ENCODE data around the gene CTAGE1. TPM values are rescaled to one million over a fixed set of nuclear protein-coding genes. Genes with fewer than 3 reads are reported as not detected.
A peak's percentile ranks its signal among the peaks of the same experiment; 100 is the strongest.
"Not testable (repeated sequence)": the region's sequence is repeated elsewhere in the genome, so short reads cannot be mapped to it uniquely, and the experiment has no call there.

Gene CTAGE1
- total and polyA plus RNA-seq, 2 experiments from 2014 or later = 0.47 TPM; not detected in 1

GRCh38 chr18:22398464-22398863, 19.3 kb downstream of the CTAGE1 start:
- Histone ChIP-seq H3K27me3 (no peaks in the 10 kb centered on the region), H3K4me1 (ENCODE audit: insufficient read depth) (no peaks in the 10 kb centered on the region), H3K4me2 (no peak overlapping the region), H3K36me3 (replicated peaks; ENCODE audit: insufficient read depth, low read depth) (no peaks in the 10 kb centered on the region), H3K9me2 (replicated peaks; ENCODE audit: insufficient read depth) (no peaks in the 10 kb centered on the region), H4K20me1 (ENCODE audit: insufficient read depth, poor library complexity, severe bottlenecking) (no peaks in the 10 kb centered on the region), H3K9me3 (ENCODE audit: low read depth) (no peaks in the 10 kb centered on the region), H3K79me2 (no peaks in the 10 kb centered on the region), H2AFZ (no peak overlapping the region), H3K4me3 (no peak overlapping the region), H3K27ac (no peak overlapping the region)
- 71% methylated on average over 4 of the region's 4 CpGs for WGBS (ENCODE audit: low lambda C conversion rate, missing lambda C conversion rate)
- DNase-seq (ENCODE audit: low spot score) = no peak
- TF ChIP-seq, protein P1, sequence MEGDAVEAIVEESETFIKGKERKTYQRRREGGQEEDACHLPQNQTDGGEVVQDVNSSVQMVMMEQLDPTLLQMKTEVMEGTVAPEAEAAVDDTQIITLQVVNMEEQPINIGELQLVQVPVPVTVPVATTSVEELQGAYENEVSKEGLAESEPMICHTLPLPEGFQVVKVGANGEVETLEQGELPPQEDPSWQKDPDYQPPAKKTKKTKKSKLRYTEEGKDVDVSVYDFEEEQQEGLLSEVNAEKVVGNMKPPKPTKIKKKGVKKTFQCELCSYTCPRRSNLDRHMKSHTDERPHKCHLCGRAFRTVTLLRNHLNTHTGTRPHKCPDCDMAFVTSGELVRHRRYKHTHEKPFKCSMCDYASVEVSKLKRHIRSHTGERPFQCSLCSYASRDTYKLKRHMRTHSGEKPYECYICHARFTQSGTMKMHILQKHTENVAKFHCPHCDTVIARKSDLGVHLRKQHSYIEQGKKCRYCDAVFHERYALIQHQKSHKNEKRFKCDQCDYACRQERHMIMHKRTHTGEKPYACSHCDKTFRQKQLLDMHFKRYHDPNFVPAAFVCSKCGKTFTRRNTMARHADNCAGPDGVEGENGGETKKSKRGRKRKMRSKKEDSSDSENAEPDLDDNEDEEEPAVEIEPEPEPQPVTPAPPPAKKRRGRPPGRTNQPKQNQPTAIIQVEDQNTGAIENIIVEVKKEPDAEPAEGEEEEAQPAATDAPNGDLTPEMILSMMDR (IDR thresholded peaks at IDR 0.05; ENCODE audit: poor library complexity) = no peak
- TF ChIP-seq EZH2 (IDR thresholded peaks at IDR 0.05; ENCODE audit: borderline replicate concordance) = no peak
- no peak for TF ChIP-seq EZH2phosphoT487 (IDR thresholded peaks at IDR 0.05; ENCODE audit: low read depth, severe bottlenecking, unreplicated experiment)

DNA sequence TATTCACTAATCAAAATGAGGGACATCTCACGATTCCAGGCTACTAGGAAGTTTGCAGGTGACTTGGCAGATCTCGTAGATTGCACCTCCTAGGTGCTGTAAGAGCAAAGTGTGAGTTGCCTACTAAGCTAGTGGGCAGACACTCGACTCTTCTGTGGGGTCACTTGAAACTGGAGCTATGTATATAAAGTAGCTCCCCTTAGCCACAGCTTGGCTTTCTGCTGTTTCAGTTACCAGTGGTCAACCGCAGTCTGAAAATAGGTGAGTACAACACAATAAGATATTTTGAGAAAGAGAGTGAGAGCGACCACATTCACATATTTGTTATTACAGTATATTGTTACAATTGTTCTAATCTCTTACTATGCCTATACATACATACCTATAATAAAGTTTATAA, 23.3 kb downstream of the CTAGE1 start:
- Histone ChIP-seq H3K9me2 (replicated peaks; ENCODE audit: insufficient read depth) (no peaks in the 10 kb centered on the region), H3K36me3 (replicated peaks; ENCODE audit: insufficient read depth, low read depth) (no peaks in the 10 kb centered on the region), H3K79me2 (no peaks in the 10 kb centered on the region), H3K27me3 (no peaks in the 10 kb centered on the region), H2AFZ (no peak overlapping the region), H3K4me2 (no peak overlapping the region), H3K4me3 (no peak overlapping the region), H3K9me3 (ENCODE audit: low read depth) (no peaks in the 10 kb centered on the region), H3K4me1 (ENCODE audit: insufficient read depth) (peaks cover 6% of the 10 kb centered on the region), H3K27ac (no peak overlapping the region), H4K20me1 (ENCODE audit: insufficient read depth, poor library complexity, severe bottlenecking) (no peaks in the 10 kb centered on the region)
- DNase-seq (ENCODE audit: low spot score) = no peak
- TF ChIP-seq, protein P1 (IDR thresholded peaks at IDR 0.05; ENCODE audit: poor library complexity) = no peak
- TF ChIP-seq EZH2phosphoT487 (IDR thresholded peaks at IDR 0.05; ENCODE audit: low read depth, severe bottlenecking, unreplicated experiment) (no peak), EZH2 (IDR thresholded peaks at IDR 0.05; ENCODE audit: borderline replicate concordance) (no peak)
- WGBS (ENCODE audit: low lambda C conversion rate, missing lambda C conversion rate) = 92% methylated on average over 5 of the region's 5 CpGs

GRCh38 chr18:22393164-22393563, 24.6 kb downstream of the CTAGE1 start:
- H3K9me2 ChIP-seq (replicated peaks; ENCODE audit: insufficient read depth) = not testable (repeated sequence)

DNA sequence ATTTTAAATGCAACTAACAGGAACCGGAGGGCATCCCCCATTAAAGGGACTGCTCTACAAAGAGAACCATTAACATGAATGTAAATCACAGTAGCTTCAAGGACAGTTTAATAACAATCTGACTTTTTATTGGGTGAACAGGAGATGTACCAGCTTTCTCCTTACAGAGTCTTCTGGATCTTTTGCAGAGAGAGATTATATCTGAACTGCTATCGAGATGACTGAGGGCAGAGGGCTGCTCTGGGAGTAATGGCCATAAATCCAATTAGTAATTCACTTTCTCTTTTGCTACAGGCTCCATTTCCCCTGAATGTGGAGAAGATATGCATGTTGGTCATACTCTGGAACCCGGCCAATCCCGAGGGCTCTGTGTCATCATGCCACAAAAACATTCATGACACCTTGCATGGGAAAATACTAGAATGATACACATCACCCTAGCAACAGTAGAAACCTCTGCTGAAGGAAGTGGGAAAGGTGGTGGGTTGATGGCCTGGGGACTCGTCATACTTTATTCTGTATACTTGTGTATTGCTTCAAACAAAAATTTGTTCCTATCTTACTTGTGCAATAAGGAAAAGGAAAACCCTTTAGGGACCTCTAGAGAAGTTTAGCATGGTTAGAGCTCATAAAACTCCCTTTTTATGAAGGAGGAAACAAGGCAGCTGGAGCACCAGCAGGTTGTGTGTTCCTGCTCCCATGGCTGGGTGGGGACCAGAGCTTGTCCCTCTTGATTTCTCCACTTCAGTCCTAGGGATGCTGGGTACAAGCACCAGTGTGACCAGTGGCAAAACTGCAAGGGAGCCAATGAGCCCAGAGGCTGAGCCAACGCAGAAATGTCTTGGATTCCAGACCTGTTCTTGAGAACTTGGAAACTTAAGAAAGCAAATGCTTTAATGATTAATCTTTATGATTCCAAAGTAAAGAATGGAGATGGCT, 26.0 kb downstream of the CTAGE1 start:
- Histone ChIP-seq H3K4me3 (no peak overlapping the region), H3K9me3 (ENCODE audit: low read depth) (no peaks in the 10 kb centered on the region), H4K20me1 (ENCODE audit: insufficient read depth, poor library complexity, severe bottlenecking) (no peaks in the 10 kb centered on the region), H3K27ac (peak overlapping the region; percentile 51), H3K27me3 (no peaks in the 10 kb centered on the region), H3K4me2 (peak overlapping the region; percentile 14), H2AFZ (no peak overlapping the region), H3K36me3 (replicated peaks; ENCODE audit: insufficient read depth, low read depth) (no peaks in the 10 kb centered on the region), H3K79me2 (no peaks in the 10 kb centered on the region), H3K9me2 (replicated peaks; ENCODE audit: insufficient read depth) (no peaks in the 10 kb centered on the region), H3K4me1 (ENCODE audit: insufficient read depth) (peaks cover 6% of the 10 kb centered on the region)
- TF ChIP-seq EZH2 (IDR thresholded peaks at IDR 0.05; ENCODE audit: borderline replicate concordance) (no peak), EZH2phosphoT487 (IDR thresholded peaks at IDR 0.05; ENCODE audit: low read depth, severe bottlenecking, unreplicated experiment) (no peak)
- TF ChIP-seq, protein P1 (IDR thresholded peaks at IDR 0.05; ENCODE audit: poor library complexity) = no peak
- WGBS (ENCODE audit: low lambda C conversion rate, missing lambda C conversion rate) = 51% methylated on average over 6 of the region's 6 CpGs
- peak; percentile 65 for DNase-seq (ENCODE audit: low spot score)

More at GRCh38 chr18:22393164-22393563, 24.6 kb downstream of the CTAGE1 start:
- H3K79me2 ChIP-seq; H3K27ac ChIP-seq; H3K27me3 ChIP-seq; H2AFZ ChIP-seq; H3K4me3 ChIP-seq; DNase-seq (ENCODE audit: low spot score); H3K36me3 ChIP-seq (replicated peaks; ENCODE audit: insufficient read depth, low read depth); H4K20me1 ChIP-seq (ENCODE audit: insufficient read depth, poor library complexity, severe bottlenecking); H3K4me1 ChIP-seq (ENCODE audit: insufficient read depth); H3K9me3 ChIP-seq (ENCODE audit: low read depth); H3K4me2 ChIP-seq: not testable (repeated sequence)
- 76% methylated on average over 3 of the region's 3 CpGs for WGBS (ENCODE audit: low lambda C conversion rate, missing lambda C conversion rate)

All from hepatocyte (in vitro differentiated cells).